GM23248 (cell line): ENCODE measurements around the gene GCNA. TPM values are rescaled to one million over a fixed set of nuclear protein-coding genes. Genes with fewer than 3 reads are reported as not detected.
"Not testable (repeated sequence)": the region's sequence is repeated elsewhere in the genome, so short reads cannot be mapped to it uniquely, and the experiment has no call there.

ENCODE experiments used
- DNase-seq: peaks from one replicate; pipeline ENCODE4 v3.0.0-alpha.2; 2015
- H2AFZ ChIP-seq: fragments of 200-600 bp; sonication (generic); 2 replicates; pipeline ENCODE4 v1.6.1; 2016; ENCODE audit warnings: antibody characterized with exemption
- H3F3A ChIP-seq: fragments of 200-600 bp; sonication (generic); 2 replicates; pipeline ENCODE4 v1.6.1; 2016; ENCODE audit warnings: mild to moderate bottlenecking, antibody characterized with exemption, mixed run types; ENCODE audit not compliant: insufficient read depth
- H3K27ac ChIP-seq: fragments of 200-600 bp; sonication (generic); 2 replicates; pipeline ENCODE4 v1.5.1; 2016; ENCODE audit warnings: mild to moderate bottlenecking
- H3K27me3 ChIP-seq: fragments of 200-600 bp; sonication (generic); replicated peaks from 2 replicates; pipeline ENCODE4 v1.6.1; 2016; ENCODE audit warnings: mild to moderate bottlenecking; ENCODE audit not compliant: insufficient read depth
- H3K36me3 ChIP-seq: fragments of 200-600 bp; sonication (generic); 2 replicates; pipeline ENCODE4 v1.6.1; 2016; ENCODE audit warnings: low read depth, mild to moderate bottlenecking
- H3K4me1 ChIP-seq: fragments of 200-600 bp; sonication (generic); 2 replicates; pipeline ENCODE4 v1.6.1; 2016; ENCODE audit warnings: mild to moderate bottlenecking; ENCODE audit not compliant: insufficient read depth
- H3K4me2 ChIP-seq: fragments of 200-600 bp; sonication (generic); one replicate; pipeline ENCODE4 v1.6.1; 2016; ENCODE audit warnings: mild to moderate bottlenecking; ENCODE audit not compliant: unreplicated experiment
- H3K4me3 ChIP-seq: fragments of 200-600 bp; sonication (generic); 2 replicates; pipeline ENCODE4 v1.5.1; 2016; ENCODE audit warnings: mild to moderate bottlenecking
- H3K79me2 ChIP-seq: fragments of 200-600 bp; sonication (generic); 2 replicates; pipeline ENCODE4 v1.6.1; 2016; ENCODE audit warnings: mild to moderate bottlenecking; ENCODE audit not compliant: insufficient read depth
- H3K9ac ChIP-seq: fragments of 200-600 bp; sonication (generic); 2 replicates; pipeline ENCODE4 v1.6.1; 2016; ENCODE audit warnings: mild to moderate bottlenecking
- H3K9me2 ChIP-seq: fragments of 200-600 bp; sonication (generic); 2 replicates; pipeline ENCODE4 v1.6.1; 2016; ENCODE audit warnings: mixed run types, mild to moderate bottlenecking, moderate library complexity; ENCODE audit not compliant: insufficient read depth
- H3K9me3 ChIP-seq: fragments of 200-600 bp; sonication (generic); one replicate; pipeline ENCODE4 v1.6.1; 2017; ENCODE audit warnings: low read depth
- H4K20me1 ChIP-seq: fragments of 200-600 bp; sonication (generic); 2 replicates; pipeline ENCODE4 v1.6.0; 2016; ENCODE audit not compliant: insufficient read depth
- EZH2 ChIP-seq: fragments of 200-600 bp; sonication (generic); IDR thresholded peaks from 2 replicates; pipeline ENCODE4 v1.6.1; 2018; ENCODE audit warnings: antibody characterized with exemption, mild to moderate bottlenecking; ENCODE audit not compliant: insufficient read depth, poor library complexity, severe bottlenecking
- EZH2phosphoT487 ChIP-seq: fragments of 200-600 bp; sonication (generic); IDR thresholded peaks from 2 replicates; pipeline ENCODE4 v1.6.1; 2018; ENCODE audit warnings: antibody characterized with exemption, moderate library complexity, mild to moderate bottlenecking, low read depth; ENCODE audit not compliant: insufficient read depth
- WGBS, 2 experiments: methylation state at CpG; one replicate each; pipeline ENCODE4 v1.1.6; 2015 to 2017; ENCODE audit warnings: low lambda C conversion rate in 2 of 2, low coverage in 1 of 2; ENCODE audit errors: missing lambda C conversion rate in 2 of 2; 5-methylcytosine and 5-hydroxymethylcytosine counted together
- in situ Hi-C: fragments of 300-500 bp; cut with MboI; formaldehyde crosslinking; loops from 2 replicates; pipeline ENCODE4 v1.15.0; 2020
- polyA plus RNA-seq: library from polyadenylated mRNA; unstranded; fragments of >200 nt; fragmentation: Nextera tagmentation; extraction: Ambion mirVana; gene quantifications from 2 replicates; pipeline ENCODE4 v1.2.1, GENCODE V29; 2016
- total RNA-seq: library from RNA; depleted of rRNA; stranded (reverse); fragments of >200 nt; shearing (Covaris generic); gene quantifications from 2 replicates; pipeline ENCODE4 v1.2.3, GENCODE V29; 2014

The GCNA gene
- total and polyA plus RNA-seq, 2 experiments from 2014 or later = 1.5 to 2.2 TPM

DNA sequence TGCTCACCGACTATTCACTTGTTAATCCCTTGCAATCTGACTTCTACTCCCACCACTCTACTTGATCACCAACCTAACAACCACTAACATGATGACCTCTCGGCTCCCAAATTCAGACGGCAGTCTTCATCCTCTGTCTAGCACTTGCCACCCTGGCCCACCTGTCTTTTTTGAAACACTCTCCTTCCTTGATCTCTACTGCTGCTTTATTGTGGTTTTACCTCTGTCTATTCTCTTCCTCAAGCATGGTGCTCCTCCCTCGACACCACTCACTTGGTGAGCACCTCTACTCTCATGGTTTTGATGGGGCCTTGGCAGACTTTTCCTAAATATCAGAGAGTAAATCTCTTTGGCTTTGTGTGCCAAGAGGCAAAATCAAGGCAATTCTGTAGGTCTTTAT, 61.8 kb downstream of the GCNA start:
- Histone ChIP-seq H3K4me2 (no peak overlapping the region), H4K20me1 (no peaks in the 10 kb centered on the region), H3K4me3 (no peak overlapping the region), H3K9me2 (no peaks in the 10 kb centered on the region), H3K79me2 (no peaks in the 10 kb centered on the region), H3K27me3 (no peaks in the 10 kb centered on the region), H3K9me3 (no peaks in the 10 kb centered on the region), H3K36me3 (no peaks in the 10 kb centered on the region), H3K27ac (no peak overlapping the region), H2AFZ (no peak overlapping the region), H3F3A (no peaks in the 10 kb centered on the region), H3K9ac (no peak overlapping the region), H3K4me1 (peaks cover 9% of the 10 kb centered on the region; the same call in 1 of the 2 replicates)
- in situ Hi-C loops = no loop called here
- TF ChIP-seq EZH2 = no peak
- TF ChIP-seq EZH2phosphoT487 = no peak
- WGBS, 2 experiments = 94% methylated on average over 4 of the region's 4 CpGs
- DNase-seq = no peak

- H3K4me2 ChIP-seq, H3K27me3 ChIP-seq, in situ Hi-C loops, H3K9me2 ChIP-seq, H3K36me3 ChIP-seq, H3K4me1 ChIP-seq, H3K9me3 ChIP-seq, H3K27ac ChIP-seq, H2AFZ ChIP-seq, DNase-seq, H3F3A ChIP-seq, H4K20me1 ChIP-seq, H3K9ac ChIP-seq, H3K79me2 ChIP-seq, H3K4me3 ChIP-seq: not testable (repeated sequence)
- WGBS, 2 experiments = 47 to 65% methylated on average over 4 to 6 of the region's 6 CpGs
These were observed 66.2 kb downstream of the GCNA start for GRCh38 chrX:71644406-71644805.

DNA sequence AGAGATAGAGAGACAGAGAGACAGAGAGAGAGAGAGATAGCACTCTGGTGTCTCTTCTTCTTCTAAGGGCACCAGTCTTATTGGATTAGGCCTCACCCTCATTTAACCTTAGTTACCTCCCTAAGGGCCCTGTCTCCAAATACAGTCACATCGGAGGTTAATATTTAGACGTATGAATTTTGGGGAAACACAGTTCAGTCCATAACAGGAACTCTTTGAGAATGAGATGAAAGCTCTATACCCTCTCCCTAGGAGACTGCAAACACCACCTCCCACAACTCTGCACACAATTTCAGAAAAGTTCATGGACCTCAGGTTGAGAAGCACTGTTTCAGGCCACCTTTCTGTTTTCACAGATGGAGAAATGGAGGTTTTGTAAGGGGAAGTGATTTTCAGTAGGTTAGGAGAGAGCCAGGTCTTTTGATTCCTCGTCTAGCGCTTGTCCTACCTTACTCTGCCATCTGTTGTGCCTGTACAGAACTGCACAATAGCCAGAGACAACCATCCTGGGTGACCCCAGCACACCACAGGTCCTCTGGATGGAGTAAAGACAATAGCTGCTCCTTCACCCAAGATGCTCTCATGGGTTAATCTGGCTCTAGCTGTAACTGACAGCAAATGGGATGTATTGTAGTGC, 72.2 kb downstream of the GCNA start:
- H3K9me2 ChIP-seq = no peaks in the 10 kb centered on the region
- in situ Hi-C loops = no loop called here
- H3K27me3 ChIP-seq = no peaks in the 10 kb centered on the region
- H4K20me1 ChIP-seq = no peaks in the 10 kb centered on the region
- no peak overlapping the region for H3K9ac ChIP-seq
- no peak overlapping the region for H2AFZ ChIP-seq
- 70 to 98% methylated on average over 2 to 4 of the region's 4 CpGs for WGBS, 2 experiments
- no peaks in the 10 kb centered on the region for H3K36me3 ChIP-seq
- no peak for DNase-seq
- no peak for TF ChIP-seq EZH2
- no peak for TF ChIP-seq EZH2phosphoT487
- no peak overlapping the region for H3K4me2 ChIP-seq
- H3K4me3 ChIP-seq = no peak overlapping the region
- H3K27ac ChIP-seq = no peak overlapping the region
- H3F3A ChIP-seq = no peaks in the 10 kb centered on the region
- H3K79me2 ChIP-seq = no peaks in the 10 kb centered on the region
- no peaks in the 10 kb centered on the region for H3K9me3 ChIP-seq
- no peaks in the 10 kb centered on the region for H3K4me1 ChIP-seq

GRCh38 chrX:71652405-71652804, 74.2 kb downstream of the GCNA start:
- Histone ChIP-seq H3K4me3 (no peak overlapping the region), H3K9ac (no peak overlapping the region), H3K9me3 (no peaks in the 10 kb centered on the region), H3K4me1 (no peaks in the 10 kb centered on the region), H2AFZ (no peak overlapping the region), H3F3A (no peaks in the 10 kb centered on the region), H3K4me2 (no peak overlapping the region), H3K79me2 (no peaks in the 10 kb centered on the region), H3K27me3 (no peaks in the 10 kb centered on the region), H4K20me1 (no peaks in the 10 kb centered on the region), H3K9me2 (no peaks in the 10 kb centered on the region), H3K36me3 (no peaks in the 10 kb centered on the region), H3K27ac (no peak overlapping the region)
- TF ChIP-seq EZH2phosphoT487 (no peak), EZH2 (no peak)
- DNase-seq = peak; percentile 67
- 39 to 50% methylated on average over 2 of the region's 2 CpGs for WGBS, 2 experiments
- in situ Hi-C loops = no loop called here

DNA sequence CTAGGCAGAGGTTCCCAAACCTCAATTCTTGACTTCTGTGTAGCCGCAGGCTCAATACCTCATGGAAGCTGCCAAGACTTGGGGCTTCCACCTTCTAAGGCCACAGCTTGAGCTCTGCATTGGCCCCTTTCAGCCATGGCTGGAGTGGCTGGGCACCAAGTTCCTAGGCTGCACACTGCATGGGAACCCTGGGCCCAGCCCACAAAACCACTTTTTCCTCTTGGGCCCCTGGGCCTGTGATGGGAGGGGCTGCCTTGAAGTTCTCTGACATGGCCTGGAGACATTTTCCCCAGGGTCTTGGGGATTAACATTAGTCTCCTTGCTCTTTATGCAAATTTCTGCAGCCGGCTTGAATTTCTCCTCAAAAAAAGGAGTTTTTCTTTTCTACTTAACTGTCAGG, 75.1 kb downstream of the GCNA start:
- 94 to 96% methylated on average over 2 of the region's 2 CpGs for WGBS, 2 experiments
- Histone ChIP-seq H3K27ac (no peak overlapping the region), H3K9me3 (no peaks in the 10 kb centered on the region), H3K4me3 (no peak overlapping the region), H3K4me2 (no peak overlapping the region), H3K36me3 (no peaks in the 10 kb centered on the region), H2AFZ (no peak overlapping the region), H3K4me1 (no peaks in the 10 kb centered on the region), H3K79me2 (no peaks in the 10 kb centered on the region), H3K27me3 (no peaks in the 10 kb centered on the region), H3K9ac (no peak overlapping the region), H4K20me1 (no peaks in the 10 kb centered on the region), H3K9me2 (no peaks in the 10 kb centered on the region), H3F3A (no peaks in the 10 kb centered on the region)
- TF ChIP-seq EZH2 = no peak
- no peak for TF ChIP-seq EZH2phosphoT487
- DNase-seq = no peak
- in situ Hi-C loops = no loop called here
